ENCODE data around the gene HPF1.
"Not testable (repeated sequence)": the region's sequence is repeated elsewhere in the genome, so short reads cannot be mapped to it uniquely, and the experiment has no call there.

The HPF1 gene

GRCh38 chr4:169766741-169767140 lies 9.0 kb upstream of the HPF1 start:
- no peaks in the 10 kb centered on the region for H3K27me3 Mint-ChIP-seq
- no peaks in the 10 kb centered on the region for H3K9me3 Mint-ChIP-seq
- H3K4me1 Mint-ChIP-seq (ENCODE audit: low read depth) = peaks cover 13% of the 10 kb centered on the region
- intact Hi-C loops (cut with micrococcal nuclease) = no loop called here
- no peak overlapping the region for H3K27ac Mint-ChIP-seq
- no peaks in the 10 kb centered on the region for H3K36me3 Mint-ChIP-seq (ENCODE audit: low read depth)
- H3K4me3 Mint-ChIP-seq = no peak overlapping the region

DNA sequence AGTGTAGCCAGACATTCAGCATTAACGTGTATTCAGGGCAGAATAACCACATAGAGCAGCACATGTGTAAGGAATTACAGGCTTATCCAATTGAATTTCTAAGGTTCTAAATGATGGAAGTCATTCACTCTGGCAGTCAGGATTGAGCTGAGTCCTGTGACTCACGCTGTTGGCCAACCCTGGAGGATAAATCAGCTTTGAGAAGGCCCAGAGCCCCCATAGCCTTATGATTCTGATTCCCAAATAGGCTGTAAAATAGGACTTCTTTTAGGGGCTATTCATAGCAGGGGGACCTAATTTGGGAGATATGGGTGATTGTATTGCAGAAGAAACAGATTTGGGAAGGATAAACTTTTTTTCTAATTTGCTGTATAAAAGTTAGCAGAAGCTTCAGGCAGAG lies 8.1 kb upstream of the HPF1 start:
- peaks cover 9% of the 10 kb centered on the region for H3K4me1 Mint-ChIP-seq (ENCODE audit: low read depth)
- no peaks in the 10 kb centered on the region for H3K27me3 Mint-ChIP-seq
- no peaks in the 10 kb centered on the region for H3K9me3 Mint-ChIP-seq
- no peak overlapping the region for H3K27ac Mint-ChIP-seq
- no peak overlapping the region for H3K4me3 Mint-ChIP-seq
- H3K36me3 Mint-ChIP-seq (ENCODE audit: low read depth) = no peaks in the 10 kb centered on the region
- intact Hi-C loops (cut with micrococcal nuclease) = no loop called here

DNA sequence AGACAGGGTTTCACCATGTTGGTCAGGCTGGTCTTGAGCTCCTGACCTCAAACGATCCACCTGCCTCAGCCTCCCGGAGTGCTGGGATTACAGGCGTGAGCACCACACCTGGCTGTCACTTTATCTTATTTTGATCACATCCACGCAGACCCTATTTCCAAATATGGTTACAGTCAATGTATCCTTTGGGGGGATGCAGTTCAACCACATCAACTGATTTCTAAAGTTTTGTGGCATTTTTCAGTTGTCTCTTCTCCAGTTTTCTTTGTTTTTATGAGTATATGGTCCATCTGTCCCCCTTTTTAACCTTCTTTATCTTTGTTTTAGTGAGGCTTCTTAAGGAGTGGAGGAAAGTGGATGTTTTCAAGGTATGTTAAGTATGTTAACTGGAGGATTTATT lies 4.1 kb upstream of the HPF1 start:
- Mint-ChIP-seq H3K4me1 (ENCODE audit: low read depth) (peaks cover 22% of the 10 kb centered on the region), H3K36me3 (ENCODE audit: low read depth) (peaks cover 7% of the 10 kb centered on the region), H3K27ac (no peak overlapping the region), H3K4me3 (no peak overlapping the region), H3K27me3 (peaks cover 8% of the 10 kb centered on the region), H3K9me3 (no peaks in the 10 kb centered on the region)
- intact Hi-C loops (cut with micrococcal nuclease) = no loop called here

- no peak overlapping the region for H3K4me3 Mint-ChIP-seq
- no peaks in the 10 kb centered on the region for H3K9me3 Mint-ChIP-seq
- H3K27me3 Mint-ChIP-seq = peaks cover 8% of the 10 kb centered on the region
- intact Hi-C loops (cut with micrococcal nuclease) = no loop called here
- H3K4me1 Mint-ChIP-seq (ENCODE audit: low read depth) = peaks cover 30% of the 10 kb centered on the region
- H3K36me3 Mint-ChIP-seq (ENCODE audit: low read depth) = peaks cover 10% of the 10 kb centered on the region
- no peak overlapping the region for H3K27ac Mint-ChIP-seq
Measured at GRCh38 chr4:169758401-169758962, 738 bp upstream of the HPF1 start.

GRCh38 chr4:169756971-169757574 lies 671 bp downstream of the HPF1 start:
- Mint-ChIP-seq H3K4me3 (peak overlapping the region; percentile 90), H3K4me1 (ENCODE audit: low read depth) (peaks cover 30% of the 10 kb centered on the region), H3K9me3 (no peaks in the 10 kb centered on the region), H3K36me3 (ENCODE audit: low read depth) (peaks cover 22% of the 10 kb centered on the region), H3K27ac (peak overlapping the region; percentile 79), H3K27me3 (peaks cover 8% of the 10 kb centered on the region)
- intact Hi-C loops (cut with micrococcal nuclease) = loop anchor here (2.0 kb wide), 1 partner anchor 144 kb away; the partner anchor contains the start of gene NEK1

GRCh38 chr4:169745291-169745690 lies 12.5 kb downstream of the HPF1 start:
- Mint-ChIP-seq H3K4me3 (no peak overlapping the region), H3K9me3 (no peaks in the 10 kb centered on the region), H3K36me3 (ENCODE audit: low read depth) (peaks cover 42% of the 10 kb centered on the region), H3K4me1 (ENCODE audit: low read depth) (no peaks in the 10 kb centered on the region), H3K27me3 (no peaks in the 10 kb centered on the region), H3K27ac (no peak overlapping the region)
- intact Hi-C loops (cut with micrococcal nuclease) = no loop called here

GRCh38 chr4:169744601-169745000 lies 13.1 kb downstream of the HPF1 start:
- Mint-ChIP-seq H3K4me3 (no peak overlapping the region), H3K9me3 (no peaks in the 10 kb centered on the region), H3K36me3 (ENCODE audit: low read depth) (peaks cover 42% of the 10 kb centered on the region), H3K27me3 (no peaks in the 10 kb centered on the region), H3K27ac (no peak overlapping the region), H3K4me1 (ENCODE audit: low read depth) (no peaks in the 10 kb centered on the region)
- intact Hi-C loops (cut with micrococcal nuclease) = no loop called here

DNA sequence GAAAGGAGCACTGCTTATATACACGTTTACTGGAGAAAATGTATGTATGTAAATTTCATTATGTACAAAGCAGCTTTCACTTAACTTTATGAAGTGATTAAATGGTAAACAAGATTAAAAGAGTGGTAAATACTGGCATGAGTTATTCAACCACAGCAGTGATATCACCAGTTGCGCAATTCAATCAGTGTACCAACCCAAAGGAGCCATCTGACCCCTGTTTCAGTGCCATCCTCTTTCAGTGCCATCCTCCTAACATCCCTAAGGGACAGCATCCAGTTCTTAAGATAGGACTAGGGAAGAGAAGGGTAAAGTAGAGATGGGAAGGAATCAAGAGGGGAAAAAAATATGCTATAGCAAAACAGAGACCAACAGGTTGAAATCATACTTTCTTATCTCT lies 16.2 kb downstream of the HPF1 start:
- Mint-ChIP-seq H3K4me3 (no peak overlapping the region), H3K4me1 (ENCODE audit: low read depth) (no peaks in the 10 kb centered on the region), H3K9me3 (no peaks in the 10 kb centered on the region), H3K27ac (no peak overlapping the region), H3K36me3 (ENCODE audit: low read depth) (peaks cover 54% of the 10 kb centered on the region), H3K27me3 (no peaks in the 10 kb centered on the region)
- intact Hi-C loops (cut with micrococcal nuclease) = no loop called here

- intact Hi-C loops (cut with micrococcal nuclease); H3K27me3 Mint-ChIP-seq; H3K9me3 Mint-ChIP-seq; H3K4me3 Mint-ChIP-seq; H3K27ac Mint-ChIP-seq; H3K4me1 Mint-ChIP-seq (ENCODE audit: low read depth): not testable (repeated sequence)
- H3K36me3 Mint-ChIP-seq (ENCODE audit: low read depth) = peaks cover 71% of the 10 kb centered on the region
Measured at GRCh38 chr4:169738604-169739003, 19.1 kb downstream of the HPF1 start.

GRCh38 chr4:169730564-169730963 lies 27.2 kb downstream of the HPF1 start:
- Mint-ChIP-seq H3K36me3 (ENCODE audit: low read depth) (peaks cover 39% of the 10 kb centered on the region), H3K4me1 (ENCODE audit: low read depth) (no peaks in the 10 kb centered on the region), H3K27ac (no peak overlapping the region), H3K27me3 (no peaks in the 10 kb centered on the region), H3K9me3 (no peaks in the 10 kb centered on the region), H3K4me3 (no peak overlapping the region)
- intact Hi-C loops (cut with micrococcal nuclease) = no loop called here

DNA sequence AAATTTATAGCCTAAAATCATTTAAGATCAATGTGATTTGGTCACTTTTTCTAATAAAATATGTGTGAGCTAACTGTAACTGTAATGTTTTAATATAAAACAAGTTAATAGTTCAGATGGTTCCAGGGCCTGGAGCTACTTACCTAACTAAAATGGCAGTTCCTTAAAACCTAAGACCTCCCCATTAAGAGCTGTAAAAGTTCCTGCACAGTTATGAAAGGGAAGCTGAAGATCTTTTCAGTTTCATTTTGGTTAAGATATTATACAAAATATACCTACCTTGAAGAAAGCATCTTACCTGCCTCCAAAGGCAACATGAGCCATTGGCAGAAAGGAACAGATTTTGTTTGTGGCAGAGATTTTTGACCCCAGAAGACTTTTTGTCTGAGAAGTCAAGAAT lies 30.1 kb downstream of the HPF1 start:
- H3K36me3 Mint-ChIP-seq (ENCODE audit: low read depth) = peaks cover 20% of the 10 kb centered on the region
- H3K9me3 Mint-ChIP-seq = no peaks in the 10 kb centered on the region
- H3K27me3 Mint-ChIP-seq = no peaks in the 10 kb centered on the region
- intact Hi-C loops (cut with micrococcal nuclease) = no loop called here
- no peaks in the 10 kb centered on the region for H3K4me1 Mint-ChIP-seq (ENCODE audit: low read depth)
- H3K27ac Mint-ChIP-seq = no peak overlapping the region
- no peak overlapping the region for H3K4me3 Mint-ChIP-seq

DNA sequence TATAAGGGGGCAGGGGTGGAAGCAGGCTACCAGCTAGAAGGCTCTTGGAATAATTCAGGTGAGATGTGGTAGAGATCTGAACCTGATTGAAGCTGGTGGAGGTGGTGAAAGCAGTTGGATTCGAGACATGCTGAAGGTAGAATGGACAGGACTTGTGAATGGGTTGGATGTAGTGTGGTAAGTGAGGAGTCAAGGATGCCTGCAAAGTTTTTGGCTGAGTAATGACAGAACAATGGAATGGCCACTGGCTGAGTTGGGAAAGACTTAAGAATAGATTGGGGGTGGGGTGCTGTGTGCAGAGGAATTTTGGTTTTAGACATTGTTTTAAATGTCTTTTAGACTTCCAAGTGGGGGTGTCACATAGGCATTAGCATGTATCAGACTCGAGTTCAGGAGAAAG lies 33.5 kb downstream of the HPF1 start:
- no peak overlapping the region for H3K4me3 Mint-ChIP-seq
- H3K27ac Mint-ChIP-seq = no peak overlapping the region
- intact Hi-C loops (cut with micrococcal nuclease) = no loop called here
- H3K9me3 Mint-ChIP-seq = no peaks in the 10 kb centered on the region
- H3K27me3 Mint-ChIP-seq = no peaks in the 10 kb centered on the region
- no peaks in the 10 kb centered on the region for H3K4me1 Mint-ChIP-seq (ENCODE audit: low read depth)
- peaks cover 13% of the 10 kb centered on the region for H3K36me3 Mint-ChIP-seq (ENCODE audit: low read depth)

- H3K4me1 Mint-ChIP-seq (ENCODE audit: low read depth) = no peaks in the 10 kb centered on the region
- no peak overlapping the region for H3K27ac Mint-ChIP-seq
- H3K27me3 Mint-ChIP-seq = no peaks in the 10 kb centered on the region
- no peak overlapping the region for H3K4me3 Mint-ChIP-seq
- intact Hi-C loops (cut with micrococcal nuclease) = no loop called here
- H3K9me3 Mint-ChIP-seq = no peaks in the 10 kb centered on the region
- H3K36me3 Mint-ChIP-seq (ENCODE audit: low read depth) = peaks cover 22% of the 10 kb centered on the region
Measured at GRCh38 chr4:169723207-169723965, 34.4 kb downstream of the HPF1 start.

GRCh38 chr4:169720529-169720928 lies 37.2 kb downstream of the HPF1 start:
- H3K4me1 Mint-ChIP-seq (ENCODE audit: low read depth) = no peaks in the 10 kb centered on the region
- H3K27ac Mint-ChIP-seq = no peak overlapping the region
- H3K36me3 Mint-ChIP-seq (ENCODE audit: low read depth) = peaks cover 31% of the 10 kb centered on the region
- intact Hi-C loops (cut with micrococcal nuclease) = no loop called here
- H3K4me3 Mint-ChIP-seq = no peak overlapping the region
- no peaks in the 10 kb centered on the region for H3K9me3 Mint-ChIP-seq
- H3K27me3 Mint-ChIP-seq = no peaks in the 10 kb centered on the region

All from dendritic cell treated with granulocyte-macrophage colony-stimulating factor and Interleukin-4, amounts not matched to agents 40 ng/mL and 50 ng/mL, for 4 days (primary cell).